ENCODE data around the gene SDF2.

Gene SDF2

GRCh38 chr17:28618464-28618863, 43.2 kb downstream of the SDF2 start:
- H3K79me2 ChIP-seq (ENCODE audit: low read length), result no peaks in the 10 kb centered on the region; the same call in 1 of the 2 replicates

GRCh38 chr17:28616281-28616680, 45.4 kb downstream of the SDF2 start:
- no peaks in the 10 kb centered on the region; the same call in 1 of the 2 replicates for H3F3A ChIP-seq (ENCODE audit: insufficient read depth, low read length)
- no peak overlapping the region for H3K4me2 ChIP-seq (ENCODE audit: low read depth, low read length)
- peaks cover 41% of the 10 kb centered on the region for H3K36me3 ChIP-seq (replicated peaks; ENCODE audit: insufficient read depth, low read length)
- no peaks in the 10 kb centered on the region for H3K79me2 ChIP-seq (ENCODE audit: low read length)
- no peak for TF ChIP-seq EZH2phosphoT487 (IDR thresholded peaks at IDR 0.05; ENCODE audit: low read length)
- no peak for TF ChIP-seq CTCF (IDR thresholded peaks at IDR 0.05; ENCODE audit: low read length)
- TF ChIP-seq EZH2 (optimal IDR thresholded peaks at IDR 0.05; ENCODE audit: low read depth, low read length), result no peak
- no peak for DNase-seq
- H3K4me3 ChIP-seq (ENCODE audit: low read length), result no peak overlapping the region
- H3K9ac ChIP-seq (ENCODE audit: low read length), result no peak overlapping the region
- H2AFZ ChIP-seq (ENCODE audit: low read length), result no peak overlapping the region
- no peaks in the 10 kb centered on the region for H4K20me1 ChIP-seq (ENCODE audit: insufficient read depth, low read length)
- H3K9me3 ChIP-seq (replicated peaks; ENCODE audit: insufficient read depth, low read length), result no peaks in the 10 kb centered on the region
- H3K4me1 ChIP-seq (ENCODE audit: low read length), result no peaks in the 10 kb centered on the region
- H3K9me2 ChIP-seq (replicated peaks; ENCODE audit: insufficient read depth, low read length), result no peaks in the 10 kb centered on the region
- no peaks in the 10 kb centered on the region for H3K27me3 ChIP-seq (replicated peaks; ENCODE audit: insufficient read depth, low read length)
- no peak overlapping the region for H3K27ac ChIP-seq (ENCODE audit: low read length)

More at GRCh38 chr17:28618464-28618863, 43.2 kb downstream of the SDF2 start:
- no peaks in the 10 kb centered on the region for H3K4me1 ChIP-seq (ENCODE audit: low read length)
- H3F3A ChIP-seq (ENCODE audit: insufficient read depth, low read length), result no peaks in the 10 kb centered on the region; the same call in 1 of the 2 replicates
- no peak overlapping the region for H2AFZ ChIP-seq (ENCODE audit: low read length)
- H3K36me3 ChIP-seq (replicated peaks; ENCODE audit: insufficient read depth, low read length), result peaks cover 53% of the 10 kb centered on the region
- H3K9me2 ChIP-seq (replicated peaks; ENCODE audit: insufficient read depth, low read length), result no peaks in the 10 kb centered on the region
- H3K27ac ChIP-seq (ENCODE audit: low read length), result no peak overlapping the region
- no peak overlapping the region for H3K4me2 ChIP-seq (ENCODE audit: low read depth, low read length)
- no peak overlapping the region for H3K4me3 ChIP-seq (ENCODE audit: low read length)
- no peaks in the 10 kb centered on the region for H3K9me3 ChIP-seq (replicated peaks; ENCODE audit: insufficient read depth, low read length)
- H3K9ac ChIP-seq (ENCODE audit: low read length), result no peak overlapping the region
- H4K20me1 ChIP-seq (ENCODE audit: insufficient read depth, low read length), result no peaks in the 10 kb centered on the region
- no peak for TF ChIP-seq EZH2 (optimal IDR thresholded peaks at IDR 0.05; ENCODE audit: low read depth, low read length)
- TF ChIP-seq CTCF (IDR thresholded peaks at IDR 0.05; ENCODE audit: low read length), result no peak
- TF ChIP-seq EZH2phosphoT487 (IDR thresholded peaks at IDR 0.05; ENCODE audit: low read length), result no peak
- no peaks in the 10 kb centered on the region for H3K27me3 ChIP-seq (replicated peaks; ENCODE audit: insufficient read depth, low read length)
- DNase-seq, result no peak

- Histone ChIP-seq H3K9ac (ENCODE audit: low read length) (no peak overlapping the region), H4K20me1 (ENCODE audit: insufficient read depth, low read length) (no peaks in the 10 kb centered on the region), H3K79me2 (ENCODE audit: low read length) (no peaks in the 10 kb centered on the region), H3K4me2 (ENCODE audit: low read depth, low read length) (no peak overlapping the region), H2AFZ (ENCODE audit: low read length) (no peak overlapping the region), H3K4me1 (ENCODE audit: low read length) (no peaks in the 10 kb centered on the region), H3K27ac (ENCODE audit: low read length) (no peak overlapping the region), H3K36me3 (replicated peaks; ENCODE audit: insufficient read depth, low read length) (peaks cover 38% of the 10 kb centered on the region), H3K27me3 (replicated peaks; ENCODE audit: insufficient read depth, low read length) (no peaks in the 10 kb centered on the region), H3F3A (ENCODE audit: insufficient read depth, low read length) (no peaks in the 10 kb centered on the region; the same call in 1 of the 2 replicates), H3K9me3 (replicated peaks; ENCODE audit: insufficient read depth, low read length) (no peaks in the 10 kb centered on the region), H3K9me2 (replicated peaks; ENCODE audit: insufficient read depth, low read length) (no peaks in the 10 kb centered on the region), H3K4me3 (ENCODE audit: low read length) (no peak overlapping the region)
- TF ChIP-seq CTCF (IDR thresholded peaks at IDR 0.05; ENCODE audit: low read length) (no peak), EZH2phosphoT487 (IDR thresholded peaks at IDR 0.05; ENCODE audit: low read length) (no peak), EZH2 (optimal IDR thresholded peaks at IDR 0.05; ENCODE audit: low read depth, low read length) (no peak)
- DNase-seq, result no peak
Measured at GRCh38 chr17:28615260-28615940, 46.3 kb downstream of the SDF2 start.
